ENCODE results near the gene VDR.

GRCh38 chr12:47841910-47842309, 62.9 kb downstream of the VDR start:
- TF ChIP-seq POLR2A (IDR thresholded peaks at IDR 0.05; ENCODE audit: low read length) (no peak), GATA1 (IDR thresholded peaks at IDR 0.05; ENCODE audit: low read depth, low read length) (no peak)

Measured in erythroblast (primary cell).